Thyroid gland (tissue), 4 donors: ENCODE measurements around the gene PPEF1.

ENCODE experiments used
- POLR2A ChIP-seq, 2 donors: fragments of 450-650 bp; IDR thresholded peaks; one replicate each; pipeline ENCODE4 v1.6.1; 2017; ENCODE audit warnings: antibody characterized with exemption in 2 of 2, mild to moderate bottlenecking in 2 of 2, moderate library complexity in 1 of 2
- TF ChIP-seq, protein P1 (sequence below), 6 experiments: fragments of 200-600 bp in 3 of 6; fragments of 450-650 bp in 3 of 6; sonication (generic) in 3 of 6; IDR thresholded peaks; one replicate each; pipeline ENCODE4 v1.5.1; 2016 to 2019; ENCODE audit warnings: antibody characterized with exemption in 6 of 6, mild to moderate bottlenecking in 2 of 6, inconsistent platforms in 1 of 6, moderate library complexity in 1 of 6

DNA sequence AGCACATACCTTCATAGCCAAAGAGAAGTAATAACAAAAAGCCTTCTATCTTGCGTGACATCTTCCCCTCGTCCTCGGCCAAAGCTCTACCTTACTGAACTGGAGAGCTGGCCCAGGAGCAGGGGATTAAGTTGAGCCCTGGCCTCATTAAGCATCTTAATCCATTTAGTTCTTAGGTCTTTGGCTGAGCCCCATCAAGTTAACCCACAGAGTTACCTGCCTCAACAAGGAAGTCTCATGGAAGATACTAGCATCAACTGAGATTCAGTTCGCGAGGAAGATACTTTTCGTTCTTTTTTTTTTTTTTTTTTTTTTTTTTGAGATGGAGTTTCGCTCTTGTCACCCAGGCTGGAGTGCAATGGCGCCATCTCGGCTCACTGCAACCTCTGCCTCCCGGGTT is 35.4 kb upstream of the PPEF1 start, which contains the start of gene RS1:
- TF ChIP-seq POLR2A (IDR thresholded peaks at IDR 0.05): no peak
- TF ChIP-seq, protein P1, sequence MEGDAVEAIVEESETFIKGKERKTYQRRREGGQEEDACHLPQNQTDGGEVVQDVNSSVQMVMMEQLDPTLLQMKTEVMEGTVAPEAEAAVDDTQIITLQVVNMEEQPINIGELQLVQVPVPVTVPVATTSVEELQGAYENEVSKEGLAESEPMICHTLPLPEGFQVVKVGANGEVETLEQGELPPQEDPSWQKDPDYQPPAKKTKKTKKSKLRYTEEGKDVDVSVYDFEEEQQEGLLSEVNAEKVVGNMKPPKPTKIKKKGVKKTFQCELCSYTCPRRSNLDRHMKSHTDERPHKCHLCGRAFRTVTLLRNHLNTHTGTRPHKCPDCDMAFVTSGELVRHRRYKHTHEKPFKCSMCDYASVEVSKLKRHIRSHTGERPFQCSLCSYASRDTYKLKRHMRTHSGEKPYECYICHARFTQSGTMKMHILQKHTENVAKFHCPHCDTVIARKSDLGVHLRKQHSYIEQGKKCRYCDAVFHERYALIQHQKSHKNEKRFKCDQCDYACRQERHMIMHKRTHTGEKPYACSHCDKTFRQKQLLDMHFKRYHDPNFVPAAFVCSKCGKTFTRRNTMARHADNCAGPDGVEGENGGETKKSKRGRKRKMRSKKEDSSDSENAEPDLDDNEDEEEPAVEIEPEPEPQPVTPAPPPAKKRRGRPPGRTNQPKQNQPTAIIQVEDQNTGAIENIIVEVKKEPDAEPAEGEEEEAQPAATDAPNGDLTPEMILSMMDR (IDR thresholded peaks at IDR 0.05): no peak
